Peyer's patch (tissue), 4 donors: ENCODE results near the gene UGT8. TPM values are rescaled to one million over a fixed set of nuclear protein-coding genes. Genes with fewer than 3 reads are reported as not detected.

Experiments
- DNase-seq, 3 donors: peaks; one replicate each; pipeline ENCODE4 v3.0.0-alpha.2; 2017 to 2019
- H3K27ac ChIP-seq, 4 donors: fragments of 200-600 bp; sonication (generic); one replicate each; pipeline ENCODE4 v1.5.1; 2016 to 2019
- H3K27me3 ChIP-seq, 2 donors: fragments of 200-600 bp; sonication (generic); one replicate each; pipeline ENCODE4 v1.5.1; 2019
- H3K36me3 ChIP-seq, 3 donors: fragments of 200-600 bp; sonication (generic); one replicate each; pipeline ENCODE4 v1.5.1; 2016 to 2019
- H3K4me1 ChIP-seq, 4 donors: fragments of 200-600 bp; sonication (generic); one replicate each; pipeline ENCODE4 v1.5.1; 2016 to 2019
- H3K4me3 ChIP-seq, 4 donors: fragments of 200-600 bp; sonication (generic); 1 replicate in 3 of 4; 2 replicates in 1 of 4; pipeline ENCODE4 v1.5.1; 2016 to 2019; ENCODE audit warnings: mild to moderate bottlenecking in 1 of 4
- H3K9me3 ChIP-seq, 4 donors: fragments of 200-600 bp; sonication (generic); one replicate each; pipeline ENCODE4 v1.5.1; 2016 to 2019; ENCODE audit warnings: mild to moderate bottlenecking in 1 of 4
- CTCF ChIP-seq, 6 experiments: fragments of 450-650 bp in 4 of 6; fragments of 200-600 bp in 2 of 6; sonication (generic) in 1 of 6; IDR thresholded peaks; one replicate each; pipeline ENCODE4 v1.5.1; 2017 to 2019; ENCODE audit warnings: antibody characterized with exemption in 6 of 6, mild to moderate bottlenecking in 3 of 6, moderate library complexity in 1 of 6
- POLR2A ChIP-seq, 2 donors: fragments of 450-650 bp; IDR thresholded peaks; one replicate each; pipeline ENCODE4 v1.5.1; 2017; ENCODE audit warnings: antibody characterized with exemption in 2 of 2, mild to moderate bottlenecking in 2 of 2, moderate library complexity in 2 of 2
- small RNA-seq, 2 donors: library from RNA; depleted of rRNA; stranded (forward); fragments of <200 nt; gene quantifications; one replicate each; pipeline ENCODE3, GENCODE V24; 2016
- total RNA-seq, 4 donors: library from RNA; depleted of rRNA; stranded (reverse); fragments of >200 nt; gene quantifications; one replicate each; pipeline ENCODE4 v1.1.0, GENCODE V29; 2016

The UGT8 gene
- total RNA-seq, 4 donors from 2014 or later = 25.6 to 78.0 (median 60.0) TPM

- no peaks in the 10 kb centered on the region for H3K27me3 ChIP-seq
- DNase-seq = no peak
- no peaks in the 10 kb centered on the region for H3K36me3 ChIP-seq
- no peaks in the 10 kb centered on the region for H3K4me1 ChIP-seq
- H3K4me3 ChIP-seq = no peak overlapping the region
- H3K9me3 ChIP-seq = no peaks in the 10 kb centered on the region
- TF ChIP-seq CTCF (IDR thresholded peaks at IDR 0.05) = no peak
- TF ChIP-seq POLR2A (IDR thresholded peaks at IDR 0.05) = no peak
- no peak overlapping the region for H3K27ac ChIP-seq
These were observed 128.9 kb downstream of the UGT8 start for GRCh38 chr4:114727461-114727860.

Small RNAs within 50 kb of the gene (small RNA-seq; reads per million reads assigned to genes)
- gene MIR577 = 19.8 to 57.7 reads per million in 2 donors
